Gastrocnemius medialis (tissue), 4 donors: ENCODE measurements around the gene NKX1-2.

Experiments used
- POLR2A ChIP-seq, 2 donors: fragments of 450-650 bp; IDR thresholded peaks; one replicate each; pipeline ENCODE4 v1.6.1; 2017; ENCODE audit warnings: antibody characterized with exemption in 2 of 2, mild to moderate bottlenecking in 2 of 2, moderate library complexity in 2 of 2
- TF ChIP-seq, protein P1 (sequence below), 5 experiments: fragments of 450-650 bp in 3 of 5; fragments of 200-600 bp in 2 of 5; sonication (generic) in 2 of 5; IDR thresholded peaks in 4 of 5; conservative IDR thresholded peaks in 1 of 5; 1 replicate in 4 of 5; 2 replicates in 1 of 5; pipeline ENCODE4 v1.5.1; 2016 to 2019; ENCODE audit warnings: antibody characterized with exemption in 5 of 5, mild to moderate bottlenecking in 3 of 5, moderate library complexity in 3 of 5

DNA sequence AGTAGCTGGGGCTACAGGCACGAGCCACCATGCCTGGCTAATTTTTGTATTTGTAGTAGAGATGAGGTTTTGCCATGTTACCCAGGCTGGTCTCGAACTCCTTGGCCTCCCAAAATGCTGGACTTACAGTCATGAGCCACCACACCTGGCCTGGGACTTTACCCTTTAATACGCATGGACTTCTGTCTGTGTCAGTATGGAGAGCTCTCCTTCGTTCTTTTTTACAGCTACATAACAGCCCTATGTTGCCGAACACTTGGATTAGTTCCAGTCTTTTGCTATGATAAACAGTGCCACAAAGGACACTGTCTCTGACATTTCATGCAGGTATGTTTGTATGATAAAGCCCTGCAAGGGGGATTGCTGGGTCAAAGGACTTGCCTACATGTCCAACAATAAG, 20.3 kb downstream of the NKX1-2 start:
- TF ChIP-seq, protein P1, sequence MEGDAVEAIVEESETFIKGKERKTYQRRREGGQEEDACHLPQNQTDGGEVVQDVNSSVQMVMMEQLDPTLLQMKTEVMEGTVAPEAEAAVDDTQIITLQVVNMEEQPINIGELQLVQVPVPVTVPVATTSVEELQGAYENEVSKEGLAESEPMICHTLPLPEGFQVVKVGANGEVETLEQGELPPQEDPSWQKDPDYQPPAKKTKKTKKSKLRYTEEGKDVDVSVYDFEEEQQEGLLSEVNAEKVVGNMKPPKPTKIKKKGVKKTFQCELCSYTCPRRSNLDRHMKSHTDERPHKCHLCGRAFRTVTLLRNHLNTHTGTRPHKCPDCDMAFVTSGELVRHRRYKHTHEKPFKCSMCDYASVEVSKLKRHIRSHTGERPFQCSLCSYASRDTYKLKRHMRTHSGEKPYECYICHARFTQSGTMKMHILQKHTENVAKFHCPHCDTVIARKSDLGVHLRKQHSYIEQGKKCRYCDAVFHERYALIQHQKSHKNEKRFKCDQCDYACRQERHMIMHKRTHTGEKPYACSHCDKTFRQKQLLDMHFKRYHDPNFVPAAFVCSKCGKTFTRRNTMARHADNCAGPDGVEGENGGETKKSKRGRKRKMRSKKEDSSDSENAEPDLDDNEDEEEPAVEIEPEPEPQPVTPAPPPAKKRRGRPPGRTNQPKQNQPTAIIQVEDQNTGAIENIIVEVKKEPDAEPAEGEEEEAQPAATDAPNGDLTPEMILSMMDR (IDR thresholded peaks at IDR 0.05 in 4 of 5, conservative IDR thresholded peaks at IDR 0.05 in 1 of 5) = no peak
- TF ChIP-seq POLR2A (IDR thresholded peaks at IDR 0.05) = no peak
